IMR-90 (cell line): ENCODE results near the gene UBE2M. TPM values are rescaled to one million over a fixed set of nuclear protein-coding genes. Genes with fewer than 3 reads are reported as not detected.
A peak's percentile ranks its signal among the peaks of the same experiment; 100 is the strongest.

Experiments used
- ATAC-seq: fragments of 200-7000 bp; cut with Tn5 transposase; 2 replicates; pipeline ENCODE4 v1.9.1; 2020; ENCODE audit warnings: low read depth, mild to moderate bottlenecking, moderate library complexity
- BruUV-seq: library from RNA; stranded (reverse); fragments of 400-500 nt; replicated peaks from 2 replicates; lab custom pipeline; 2021; lab: Mats Ljungman, UMichigan
- CTCF ChIA-PET: fragments of 300-600 bp; formaldehyde crosslinking; extraction: SDS; loops from one replicate; lab custom pipeline; 2021; ENCODE audit warnings: antibody characterized with exemption; lab: Yijun Ruan, JAX
- POLR2A ChIA-PET: fragments of 300-600 bp; sonication (Branson Sonifier 250); formaldehyde crosslinking; loops from one replicate; lab custom pipeline; 2022; ENCODE audit warnings: antibody characterized with exemption; ENCODE audit not compliant: unreplicated experiment; lab: Charles Lee
- DNase-seq: peaks from one replicate; pipeline ENCODE4 v3.0.0; 2013
- H2AFZ ChIP-seq: replicated peaks from 2 replicates; pipeline ENCODE3; 2013; ENCODE audit warnings: low read length, mild to moderate bottlenecking; ENCODE audit not compliant: poor library complexity
- H2AK5ac ChIP-seq: 2 replicates; pipeline ENCODE4 v1.6.1; 2013; ENCODE audit warnings: low read depth, low read length, inconsistent platforms
- H2AK9ac ChIP-seq: replicated peaks from 2 replicates; pipeline ENCODE3; 2013; ENCODE audit warnings: mild to moderate bottlenecking, low read depth, low read length, moderate library complexity; ENCODE audit not compliant: poor library complexity
- H2BK120ac ChIP-seq: 2 replicates; pipeline ENCODE4 v1.6.1; 2013; ENCODE audit warnings: low read depth, low read length, inconsistent platforms
- H2BK15ac ChIP-seq: 3 replicates; pipeline ENCODE4 v1.6.1; 2013; ENCODE audit warnings: low read depth, low read length, inconsistent platforms
- H2BK20ac ChIP-seq: 2 replicates; pipeline ENCODE4 v1.6.1; 2013; ENCODE audit warnings: low read depth, mild to moderate bottlenecking, inconsistent platforms, low read length, moderate library complexity
- H2BK5ac ChIP-seq: 2 replicates; pipeline ENCODE4 v1.6.1; 2013; ENCODE audit warnings: mild to moderate bottlenecking, low read depth, low read length, inconsistent platforms; ENCODE audit not compliant: poor library complexity, severe bottlenecking
- H3K14ac ChIP-seq: replicated peaks from 2 replicates; pipeline ENCODE4 v1.6.1; 2013; ENCODE audit warnings: low read depth, low read length, inconsistent platforms
- H3K18ac ChIP-seq: 2 replicates; pipeline ENCODE4 v1.6.1; 2013; ENCODE audit warnings: low read depth, low read length, control low read depth
- H3K23ac ChIP-seq: 2 replicates; pipeline ENCODE4 v1.6.1; 2013; ENCODE audit warnings: low read depth, low read length, inconsistent platforms
- H3K27ac ChIP-seq: 2 replicates; pipeline ENCODE4 v1.5.1; 2013; ENCODE audit warnings: mild to moderate bottlenecking, control low read depth, low read length; ENCODE audit not compliant: insufficient read depth
- H3K27me3 ChIP-seq: 2 replicates; pipeline ENCODE4 v1.6.1; 2013; ENCODE audit warnings: low read length; ENCODE audit not compliant: control insufficient read depth, insufficient read depth
- H3K36me3 ChIP-seq: 2 replicates; pipeline ENCODE4 v1.6.1; 2013; ENCODE audit warnings: low read length, mixed read lengths; ENCODE audit not compliant: control insufficient read depth, insufficient read depth
- H3K4ac ChIP-seq: 2 replicates; pipeline ENCODE4 v1.6.1; 2013; ENCODE audit warnings: low read depth, low read length, inconsistent platforms
- H3K4me1 ChIP-seq: 2 replicates; pipeline ENCODE4 v1.6.1; 2013; ENCODE audit warnings: low read length, mixed read lengths; ENCODE audit not compliant: control insufficient read depth, insufficient read depth
- H3K4me2 ChIP-seq: 2 replicates; pipeline ENCODE4 v1.6.1; 2013; ENCODE audit warnings: low read depth, mild to moderate bottlenecking, control low read depth, low read length, moderate library complexity
- H3K4me3 ChIP-seq: 2 replicates; pipeline ENCODE4 v1.5.1; 2013; ENCODE audit warnings: low read depth, mild to moderate bottlenecking, control low read depth, low read length, moderate library complexity; ENCODE audit not compliant: insufficient read depth
- H3K56ac ChIP-seq: 2 replicates; pipeline ENCODE4 v1.6.1; 2013; ENCODE audit warnings: low read length, inconsistent platforms; ENCODE audit not compliant: insufficient read depth; ENCODE audit errors: extremely low read depth
- H3K79me1 ChIP-seq, 2 experiments: 2 replicates each; pipeline ENCODE4 v1.6.1; 2013; ENCODE audit warnings: low read length in 2 of 2, inconsistent platforms in 1 of 2, low read depth in 1 of 2
- H3K9ac ChIP-seq: 2 replicates; pipeline ENCODE4 v1.6.1; 2013; ENCODE audit warnings: low read depth, low read length, control low read depth
- H3K9me1 ChIP-seq: 2 replicates; pipeline ENCODE4 v1.6.1; 2013; ENCODE audit warnings: low read length, inconsistent platforms; ENCODE audit not compliant: insufficient read depth
- H3K9me3 ChIP-seq: 2 replicates; pipeline ENCODE4 v1.6.1; 2013; ENCODE audit warnings: low read length; ENCODE audit not compliant: control insufficient read depth, insufficient read depth
- H4K20me1 ChIP-seq: 2 replicates; pipeline ENCODE4 v1.6.1; 2013; ENCODE audit warnings: low read length, inconsistent platforms; ENCODE audit not compliant: insufficient read depth
- H4K5ac ChIP-seq: 2 replicates; pipeline ENCODE4 v1.6.1; 2013; ENCODE audit warnings: mild to moderate bottlenecking, low read depth, low read length, control low read depth
- H4K8ac ChIP-seq, 2 experiments: 2 replicates each; pipeline ENCODE4 v1.6.1; 2013; ENCODE audit warnings: low read depth in 2 of 2, low read length in 2 of 2, control low read depth in 1 of 2, inconsistent platforms in 1 of 2
- H4K91ac ChIP-seq: 2 replicates; pipeline ENCODE4 v1.6.1; 2013; ENCODE audit warnings: low read depth, low read length, inconsistent platforms; ENCODE audit not compliant: insufficient read depth
- BHLHE40 ChIP-seq: fragments of 150-350 bp; IDR thresholded peaks from 2 replicates; pipeline ENCODE4 v1.6.1; 2016; ENCODE audit warnings: mild to moderate bottlenecking, low read depth, low read length
- CEBPB ChIP-seq: IDR thresholded peaks from 2 replicates; pipeline ENCODE4 v1.6.1; 2012; ENCODE audit warnings: low read depth, low read length, improper control_type of control experiment
- CHD1 ChIP-seq: IDR thresholded peaks from 2 replicates; pipeline ENCODE4 v1.6.1; 2012; ENCODE audit warnings: low read depth, low read length, improper control_type of control experiment
- FOS ChIP-seq: fragments of 150-350 bp; IDR thresholded peaks from 2 replicates; pipeline ENCODE4 v1.6.1; 2016; ENCODE audit warnings: low read depth, low read length
- MXI1 ChIP-seq: IDR thresholded peaks from 2 replicates; pipeline ENCODE4 v1.6.1; 2012; ENCODE audit warnings: low read depth, mild to moderate bottlenecking, low read length, moderate library complexity, borderline replicate concordance
- NFE2L2 ChIP-seq: fragments of 150-350 bp; IDR thresholded peaks from 2 replicates; pipeline ENCODE4 v1.6.1; 2016; ENCODE audit warnings: low read depth, mild to moderate bottlenecking, low read length
- POLR2A ChIP-seq: IDR thresholded peaks from 2 replicates; pipeline ENCODE4 v1.6.1; 2012; ENCODE audit warnings: mild to moderate bottlenecking, low read depth, low read length
- RAD21 ChIP-seq: IDR thresholded peaks from 2 replicates; pipeline ENCODE4 v1.6.1; 2012; ENCODE audit warnings: low read length, improper control_type of control experiment
- RCOR1 ChIP-seq: IDR thresholded peaks from 2 replicates; pipeline ENCODE4 v1.6.1; 2012; ENCODE audit warnings: mild to moderate bottlenecking, low read length, improper control_type of control experiment; ENCODE audit not compliant: insufficient replicate concordance
- RFX5 ChIP-seq: IDR thresholded peaks from 2 replicates; pipeline ENCODE4 v1.8.0; 2012; ENCODE audit warnings: low read depth, mild to moderate bottlenecking, low read length, moderate library complexity
- SMC3 ChIP-seq: fragments of 150-350 bp; IDR thresholded peaks from 2 replicates; pipeline ENCODE4 v1.6.1; 2016; ENCODE audit warnings: low read depth, mild to moderate bottlenecking, antibody characterized with exemption, low read length, moderate library complexity
- WGBS, 2 experiments: methylation state at CpG; one replicate each; pipeline versions ENCODE4 v1.1.5 to v1.1.7; 2013; ENCODE audit warnings: missing lambda C conversion rate in 2 of 2; ENCODE audit not compliant: insufficient read length in 1 of 2; ENCODE audit errors: extremely low coverage in 2 of 2; 5-methylcytosine and 5-hydroxymethylcytosine counted together
- dilution Hi-C: fragments of 300-500 bp; cut with HindIII; formaldehyde crosslinking; loops from one replicate; pipeline ENCODE4 v1.14.3; 2018; ENCODE audit warnings: low sequenced_read_pairs; ENCODE audit not compliant: unreplicated experiment
- in situ Hi-C: fragments of 300-500 bp; cut with MboI; formaldehyde crosslinking; loops from 3 replicates; pipeline ENCODE4 v1.14.3; 2019; ENCODE audit warnings: low sequenced_read_pairs, inconsistent platforms, mixed read lengths
- intact Hi-C: fragments of 100-400 bp; cut with micrococcal nuclease; formaldehyde crosslinking; loops from 2 replicates; pipeline ENCODE4 v1.10.0; 2022
- polyA plus RNA-seq, 3 experiments: library from polyadenylated mRNA; depleted of rRNA; stranded (reverse); fragments of >200 nt; gene quantifications; 2 replicates each; pipeline ENCODE4 v1.2.3, GENCODE V29; 2012; ENCODE audit warnings: low replicate concordance in 1 of 3
- total RNA-seq: library from RNA; depleted of rRNA; stranded (reverse); fragments of >200 nt; gene quantifications from 2 replicates; pipeline ENCODE4 v1.2.3, GENCODE V29; 2012
- TF ChIP-seq, protein P1 (sequence below): fragments of 150-350 bp; IDR thresholded peaks from 2 replicates; pipeline ENCODE4 v1.6.1; 2016; ENCODE audit warnings: low read depth, mild to moderate bottlenecking, low read length, moderate library complexity, borderline replicate concordance
- TF ChIP-seq, protein P2 (sequence below): conservative IDR thresholded peaks from 2 replicates; pipeline ENCODE4 v1.5.1; 2012; ENCODE audit warnings: mild to moderate bottlenecking, low read depth, low read length, improper control_type of control experiment

The UBE2M gene
- total and polyA plus RNA-seq, 2 of the 4 experiments (the other 2 are of a cell fraction): 55.9 to 66.6 TPM

DNA sequence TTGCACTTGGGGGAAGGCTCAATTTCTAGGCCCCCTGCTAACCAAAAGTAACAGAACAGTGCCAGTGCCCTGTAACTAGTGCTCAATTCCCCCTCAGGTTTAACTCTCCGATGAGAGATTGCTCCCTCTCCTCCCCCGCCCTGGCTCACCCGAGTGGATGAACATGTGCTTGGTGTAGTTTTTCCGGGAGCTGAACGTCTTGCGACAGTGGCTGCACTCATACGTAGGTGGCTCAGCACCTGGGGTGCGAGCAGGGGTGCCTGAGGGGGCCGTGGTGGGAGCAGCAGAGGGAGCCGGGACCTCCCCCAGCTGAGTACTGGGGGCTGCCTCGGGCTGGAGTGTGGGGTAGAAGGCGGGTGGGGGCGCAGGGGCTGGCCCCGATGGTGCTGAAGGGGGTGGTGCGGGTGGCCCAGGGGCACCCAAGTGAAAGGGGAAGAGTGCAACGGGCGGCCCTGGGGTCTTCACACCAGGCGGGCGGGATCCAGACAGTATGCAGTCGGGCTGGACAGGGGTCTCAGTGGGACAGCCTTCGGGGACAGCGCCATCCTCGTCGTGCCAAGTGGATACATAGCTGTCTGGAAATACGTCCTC, 42.1 kb downstream of the UBE2M start (continued):
- TF ChIP-seq, protein P1, sequence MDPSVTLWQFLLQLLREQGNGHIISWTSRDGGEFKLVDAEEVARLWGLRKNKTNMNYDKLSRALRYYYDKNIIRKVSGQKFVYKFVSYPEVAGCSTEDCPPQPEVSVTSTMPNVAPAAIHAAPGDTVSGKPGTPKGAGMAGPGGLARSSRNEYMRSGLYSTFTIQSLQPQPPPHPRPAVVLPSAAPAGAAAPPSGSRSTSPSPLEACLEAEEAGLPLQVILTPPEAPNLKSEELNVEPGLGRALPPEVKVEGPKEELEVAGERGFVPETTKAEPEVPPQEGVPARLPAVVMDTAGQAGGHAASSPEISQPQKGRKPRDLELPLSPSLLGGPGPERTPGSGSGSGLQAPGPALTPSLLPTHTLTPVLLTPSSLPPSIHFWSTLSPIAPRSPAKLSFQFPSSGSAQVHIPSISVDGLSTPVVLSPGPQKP: no peak
- TF ChIP-seq CHD1 (no peak), SMC3 (no peak)

DNA sequence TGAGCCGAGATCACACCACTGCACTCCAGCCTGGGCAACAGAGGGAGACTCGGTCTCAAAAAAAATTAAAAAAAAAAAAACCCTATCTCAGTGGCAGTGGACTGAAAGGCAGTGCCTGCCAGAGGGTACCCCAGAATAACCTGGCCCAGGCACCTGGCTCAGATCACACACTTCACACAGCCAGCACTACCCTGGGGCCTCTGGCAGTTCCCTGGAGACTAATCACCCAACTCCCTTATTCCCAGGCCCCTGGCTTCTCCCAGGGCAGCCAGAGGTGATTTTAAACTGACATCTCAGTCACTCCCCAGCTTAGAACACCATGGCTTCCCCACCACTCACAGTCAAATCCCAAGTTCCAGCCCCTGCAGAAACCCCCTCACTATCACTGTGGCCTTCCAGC, 43.2 kb downstream of the UBE2M start:
- Histone ChIP-seq H3K4me2 (no peak overlapping the region), H3K36me3 (peaks cover 18% of the 10 kb centered on the region), H3K23ac (no peak overlapping the region), H3K9ac (no peak overlapping the region), H3K9me1 (peaks cover 8% of the 10 kb centered on the region), H3K9me3 (no peaks in the 10 kb centered on the region), H4K20me1 (peaks cover 26% of the 10 kb centered on the region), H3K79me1 (peaks cover 4 to 63% of the 10 kb centered on the region in 2 experiments; a peak in 3 of 4 replicates), H3K27ac (no peak overlapping the region), H2BK15ac (no peak overlapping the region), H4K5ac (no peak overlapping the region), H2AFZ (no peak overlapping the region), H2AK9ac (peak overlapping the region; percentile 5), H3K18ac (no peak overlapping the region), H2AK5ac (no peak overlapping the region), H3K4ac (no peak overlapping the region), H3K14ac (no peak overlapping the region), H3K27me3 (no peaks in the 10 kb centered on the region), H2BK20ac (no peak overlapping the region), H2BK5ac (no peak overlapping the region), H3K4me3 (no peak overlapping the region), H3K56ac (no peak overlapping the region), H4K8ac (no peak overlapping the region), H2BK120ac (no peak overlapping the region), H3K4me1 (peaks cover 6% of the 10 kb centered on the region), H4K91ac (no peak overlapping the region)
- dilution Hi-C loops: no loop called here
- in situ Hi-C loops: no loop called here
- DNase-seq (no peak), ATAC-seq (no peak)
- WGBS, 2 experiments: no CpG with 5 or more reads among the region's 2 CpGs
- ChIA-PET POLR2A (no interaction called here), CTCF (no interaction called here)
- intact Hi-C loops: loop anchor here (5.0 kb wide), 1 partner anchor 208 kb away; the partner anchor contains the start of gene ERVK3-1
- BruUV-seq: no TSS peak
- TF ChIP-seq, protein P1: no peak
- TF ChIP-seq NFE2L2: no peak
- no peak for TF ChIP-seq BHLHE40
- TF ChIP-seq POLR2A: no peak
- TF ChIP-seq CHD1: no peak
- no peak for TF ChIP-seq RAD21
- no peak for TF ChIP-seq FOS
- TF ChIP-seq SMC3: no peak
- no peak for TF ChIP-seq RFX5
- TF ChIP-seq RCOR1: no peak
- TF ChIP-seq MXI1: no peak
- TF ChIP-seq, protein P2, sequence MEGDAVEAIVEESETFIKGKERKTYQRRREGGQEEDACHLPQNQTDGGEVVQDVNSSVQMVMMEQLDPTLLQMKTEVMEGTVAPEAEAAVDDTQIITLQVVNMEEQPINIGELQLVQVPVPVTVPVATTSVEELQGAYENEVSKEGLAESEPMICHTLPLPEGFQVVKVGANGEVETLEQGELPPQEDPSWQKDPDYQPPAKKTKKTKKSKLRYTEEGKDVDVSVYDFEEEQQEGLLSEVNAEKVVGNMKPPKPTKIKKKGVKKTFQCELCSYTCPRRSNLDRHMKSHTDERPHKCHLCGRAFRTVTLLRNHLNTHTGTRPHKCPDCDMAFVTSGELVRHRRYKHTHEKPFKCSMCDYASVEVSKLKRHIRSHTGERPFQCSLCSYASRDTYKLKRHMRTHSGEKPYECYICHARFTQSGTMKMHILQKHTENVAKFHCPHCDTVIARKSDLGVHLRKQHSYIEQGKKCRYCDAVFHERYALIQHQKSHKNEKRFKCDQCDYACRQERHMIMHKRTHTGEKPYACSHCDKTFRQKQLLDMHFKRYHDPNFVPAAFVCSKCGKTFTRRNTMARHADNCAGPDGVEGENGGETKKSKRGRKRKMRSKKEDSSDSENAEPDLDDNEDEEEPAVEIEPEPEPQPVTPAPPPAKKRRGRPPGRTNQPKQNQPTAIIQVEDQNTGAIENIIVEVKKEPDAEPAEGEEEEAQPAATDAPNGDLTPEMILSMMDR: no peak
- no peak for TF ChIP-seq CEBPB
